GM10847 (cell line): ENCODE results near the gene ZNF778.

Experiments used
- POLR2A ChIP-seq: IDR thresholded peaks from 2 replicates; pipeline ENCODE4 v1.6.1; 2011; ENCODE audit not compliant: insufficient read length; ENCODE audit errors: extremely low read depth

ZNF778 gene

GRCh38 chr16:89261691-89262563 lies 44.4 kb downstream of the ZNF778 start:
- TF ChIP-seq POLR2A, result no peak

- no peak for TF ChIP-seq POLR2A
Observed at GRCh38 chr16:89264800-89265550, 47.5 kb downstream of the ZNF778 start.

GRCh38 chr16:89265647-89266046 lies 48.1 kb downstream of the ZNF778 start:
- TF ChIP-seq POLR2A, result no peak

- TF ChIP-seq POLR2A, result no peak
Observed at GRCh38 chr16:89266521-89267134, 49.1 kb downstream of the ZNF778 start.

- no peak for TF ChIP-seq POLR2A
Observed at GRCh38 chr16:89268585-89268984, 51.1 kb downstream of the ZNF778 start.

- no peak for TF ChIP-seq POLR2A
Observed at GRCh38 chr16:89268987-89269735, 51.7 kb downstream of the ZNF778 start.

- TF ChIP-seq POLR2A, result no peak
Observed at GRCh38 chr16:89269805-89270665, 52.5 kb downstream of the ZNF778 start.

- TF ChIP-seq POLR2A, result no peak
Observed at GRCh38 chr16:89270666-89271345, 53.3 kb downstream of the ZNF778 start.

GRCh38 chr16:89272631-89273030 lies 55.1 kb downstream of the ZNF778 start:
- TF ChIP-seq POLR2A, result no peak

- TF ChIP-seq POLR2A, result no peak
Observed at GRCh38 chr16:89273741-89274472, 56.4 kb downstream of the ZNF778 start.

GRCh38 chr16:89274561-89275283 lies 57.2 kb downstream of the ZNF778 start:
- TF ChIP-seq POLR2A, result no peak

GRCh38 chr16:89275284-89275584 lies 57.7 kb downstream of the ZNF778 start:
- no peak for TF ChIP-seq POLR2A
